Measurements from ENCODE around the gene RIPK4. TPM values are rescaled to one million over a fixed set of nuclear protein-coding genes. Genes with fewer than 3 reads are reported as not detected.
A peak's percentile ranks its signal among the peaks of the same experiment; 100 is the strongest.

Gene RIPK4
- 13.7 and 30.3 TPM in 2 replicates for total RNA-seq (ENCODE audit: low replicate concordance)
- long read RNA-seq, transcript RIPK4-201 (8 exons, 3,889 nt): major isoform, 39 of 60 reads
- long read RNA-seq, partial matches to known transcripts: 15 of 60 reads
- long read RNA-seq, other reads (novel, unspliced or antisense): 6 of 60 reads

GRCh38 chr21:41766883-41767605 lies at the start of gene RIPK4:
RIPK4 (minus strand) TSS chr21:41767052; CDS start chr21:41767041, 11 bp downstream.
- H3K27ac Mint-ChIP-seq: peak within 1 kb of the TSS; percentile 91
- no peaks in the 10 kb centered on the region for H3K36me3 Mint-ChIP-seq
- no peak for DNase-seq (ENCODE audit: extremely low spot score, unreplicated experiment)
- TF ChIP-seq, protein P1, sequence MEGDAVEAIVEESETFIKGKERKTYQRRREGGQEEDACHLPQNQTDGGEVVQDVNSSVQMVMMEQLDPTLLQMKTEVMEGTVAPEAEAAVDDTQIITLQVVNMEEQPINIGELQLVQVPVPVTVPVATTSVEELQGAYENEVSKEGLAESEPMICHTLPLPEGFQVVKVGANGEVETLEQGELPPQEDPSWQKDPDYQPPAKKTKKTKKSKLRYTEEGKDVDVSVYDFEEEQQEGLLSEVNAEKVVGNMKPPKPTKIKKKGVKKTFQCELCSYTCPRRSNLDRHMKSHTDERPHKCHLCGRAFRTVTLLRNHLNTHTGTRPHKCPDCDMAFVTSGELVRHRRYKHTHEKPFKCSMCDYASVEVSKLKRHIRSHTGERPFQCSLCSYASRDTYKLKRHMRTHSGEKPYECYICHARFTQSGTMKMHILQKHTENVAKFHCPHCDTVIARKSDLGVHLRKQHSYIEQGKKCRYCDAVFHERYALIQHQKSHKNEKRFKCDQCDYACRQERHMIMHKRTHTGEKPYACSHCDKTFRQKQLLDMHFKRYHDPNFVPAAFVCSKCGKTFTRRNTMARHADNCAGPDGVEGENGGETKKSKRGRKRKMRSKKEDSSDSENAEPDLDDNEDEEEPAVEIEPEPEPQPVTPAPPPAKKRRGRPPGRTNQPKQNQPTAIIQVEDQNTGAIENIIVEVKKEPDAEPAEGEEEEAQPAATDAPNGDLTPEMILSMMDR (conservative IDR thresholded peaks at IDR 0.05): no peak
- H3K9me3 Mint-ChIP-seq: no peaks in the 10 kb centered on the region
- H3K4me1 Mint-ChIP-seq (ENCODE audit: unreplicated experiment): peaks cover 40% of the 10 kb centered on the region
- H3K4me3 Mint-ChIP-seq: peak within 1 kb of the TSS; percentile 92
- peaks cover 83% of the 10 kb centered on the region for H3K27me3 Mint-ChIP-seq

DNA sequence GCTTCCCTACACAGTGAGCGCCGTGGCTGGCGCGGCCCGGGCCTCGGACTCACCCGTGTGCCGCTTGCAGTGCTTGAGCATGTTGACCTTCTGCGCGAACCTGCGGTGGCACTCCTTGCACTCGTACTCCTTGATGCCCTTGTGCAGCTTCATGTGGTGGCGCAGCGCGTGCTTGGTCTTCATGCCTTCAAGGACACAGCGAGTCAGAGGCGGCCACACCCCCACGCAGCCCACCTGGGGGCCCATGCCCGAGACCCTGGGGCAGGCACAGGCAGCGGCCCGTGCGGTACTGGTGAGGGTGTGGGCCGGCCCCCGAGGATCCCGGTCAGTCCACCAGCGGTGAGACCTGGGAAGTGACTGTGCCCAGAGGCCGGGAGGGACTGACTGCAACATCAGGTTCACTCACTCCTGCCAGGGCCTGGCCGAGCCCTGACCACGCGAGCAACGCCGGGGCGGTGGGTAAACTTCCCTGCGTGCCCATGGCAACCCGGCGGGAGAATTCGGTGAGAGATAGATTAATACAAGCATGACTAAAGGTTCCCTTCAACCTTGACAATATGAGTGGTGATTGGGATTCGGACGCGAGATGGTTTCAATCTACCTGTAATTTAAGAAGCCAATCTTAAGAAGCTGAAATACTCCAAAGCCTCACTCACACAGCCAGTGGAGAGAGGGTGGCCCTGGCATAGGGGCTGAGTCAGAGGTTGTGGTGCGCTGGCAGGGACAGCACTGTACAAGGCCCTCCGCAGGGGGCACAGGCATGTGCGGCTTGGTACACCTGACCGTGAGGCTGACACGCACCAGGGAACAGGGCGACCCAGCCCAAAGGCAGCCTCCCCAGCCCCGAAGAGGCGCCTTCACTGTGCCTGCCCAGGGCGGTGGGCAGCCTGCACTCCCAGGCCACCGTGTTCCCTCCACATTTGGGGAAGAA lies 49.1 kb upstream of the RIPK4 start:
- no peaks in the 10 kb centered on the region for H3K27me3 Mint-ChIP-seq
- peaks cover 5% of the 10 kb centered on the region for H3K36me3 Mint-ChIP-seq
- H3K27ac Mint-ChIP-seq: no peak overlapping the region
- H3K4me1 Mint-ChIP-seq (ENCODE audit: unreplicated experiment): peaks cover 8% of the 10 kb centered on the region
- TF ChIP-seq, protein P1 (conservative IDR thresholded peaks at IDR 0.05): no peak
- H3K9me3 Mint-ChIP-seq: no peaks in the 10 kb centered on the region
- no peak overlapping the region for H3K4me3 Mint-ChIP-seq
- peak; percentile 66 for DNase-seq (ENCODE audit: extremely low spot score, unreplicated experiment)

- TF ChIP-seq, protein P1 (conservative IDR thresholded peaks at IDR 0.05): no peak
- H3K4me1 Mint-ChIP-seq (ENCODE audit: unreplicated experiment): peaks cover 8% of the 10 kb centered on the region
- H3K4me3 Mint-ChIP-seq: no peak overlapping the region
- peaks cover 13% of the 10 kb centered on the region for H3K36me3 Mint-ChIP-seq
- no peak overlapping the region for H3K27ac Mint-ChIP-seq
- no peaks in the 10 kb centered on the region for H3K9me3 Mint-ChIP-seq
- H3K27me3 Mint-ChIP-seq: no peaks in the 10 kb centered on the region
- no peak for DNase-seq (ENCODE audit: extremely low spot score, unreplicated experiment)
Measured at GRCh38 chr21:41813226-41813625, 46.4 kb upstream of the RIPK4 start.

- DNase-seq (ENCODE audit: extremely low spot score, unreplicated experiment): no peak
- no peak overlapping the region for H3K4me3 Mint-ChIP-seq
- TF ChIP-seq, protein P1 (conservative IDR thresholded peaks at IDR 0.05): no peak
- no peaks in the 10 kb centered on the region for H3K9me3 Mint-ChIP-seq
- H3K27ac Mint-ChIP-seq: no peak overlapping the region
- peaks cover 8% of the 10 kb centered on the region for H3K4me1 Mint-ChIP-seq (ENCODE audit: unreplicated experiment)
- H3K36me3 Mint-ChIP-seq: peaks cover 14% of the 10 kb centered on the region
- no peaks in the 10 kb centered on the region for H3K27me3 Mint-ChIP-seq
Measured at GRCh38 chr21:41812679-41813078, 45.8 kb upstream of the RIPK4 start.

- no peak for DNase-seq (ENCODE audit: extremely low spot score, unreplicated experiment)
- TF ChIP-seq, protein P1 (conservative IDR thresholded peaks at IDR 0.05): no peak
- Mint-ChIP-seq H3K36me3 (peaks cover 22% of the 10 kb centered on the region), H3K27me3 (no peaks in the 10 kb centered on the region), H3K27ac (no peak overlapping the region), H3K9me3 (peaks cover 5% of the 10 kb centered on the region), H3K4me1 (ENCODE audit: unreplicated experiment) (no peaks in the 10 kb centered on the region), H3K4me3 (no peak overlapping the region)
Measured at GRCh38 chr21:41810597-41810932, 43.7 kb upstream of the RIPK4 start.

All from type B pancreatic cell (in vitro differentiated cells).